Subcutaneous abdominal adipose tissue (tissue), 5 donors: ENCODE data around the gene HPSE2.

Experiments
- H3K27ac ChIP-seq: one replicate; pipeline ENCODE4 v1.7.0; 2013; ENCODE audit warnings: low read depth, mild to moderate bottlenecking, inconsistent platforms, low read length, moderate library complexity
- H3K27me3 ChIP-seq, 5 donors: one replicate each; pipeline ENCODE4 v1.7.0; 2013; ENCODE audit warnings: low read length in 5 of 5, inconsistent platforms in 1 of 5; ENCODE audit not compliant: control insufficient read depth in 5 of 5, insufficient read depth in 4 of 5
- H3K36me3 ChIP-seq, 5 donors: one replicate each; pipeline ENCODE4 v1.7.0; 2013; ENCODE audit warnings: low read length in 5 of 5; ENCODE audit not compliant: control insufficient read depth in 5 of 5, insufficient read depth in 5 of 5
- H3K4me1 ChIP-seq, 5 donors: one replicate each; pipeline ENCODE4 v1.7.0; 2013; ENCODE audit warnings: low read length in 5 of 5, mild to moderate bottlenecking in 3 of 5, moderate library complexity in 1 of 5; ENCODE audit not compliant: control insufficient read depth in 5 of 5, insufficient read depth in 5 of 5
- H3K4me3 ChIP-seq, 5 donors: one replicate each; pipeline ENCODE4 v1.7.0; 2013; ENCODE audit warnings: low read length in 5 of 5, low read depth in 1 of 5
- H3K9ac ChIP-seq, 5 donors: one replicate each; pipeline ENCODE4 v1.7.0; 2013; ENCODE audit warnings: low read length in 5 of 5, mild to moderate bottlenecking in 4 of 5, moderate library complexity in 3 of 5
- H3K9me3 ChIP-seq, 5 donors: one replicate each; pipeline ENCODE4 v1.7.0; 2013; ENCODE audit warnings: low read length in 5 of 5; ENCODE audit not compliant: control insufficient read depth in 5 of 5
- donor health status: healthy.
- donor health status: healthy.
- donor health status: healthy.
- donor health status: healthy.
- donor health status: healthy.

The HPSE2 gene

GRCh38 chr10:98577578-98577977, 658.1 kb downstream of the HPSE2 start:
- Histone ChIP-seq H3K27me3 (no peaks in the 10 kb centered on the region), H3K36me3 (no peaks in the 10 kb centered on the region), H3K4me3 (no peak overlapping the region), H3K9ac (no peak overlapping the region), H3K27ac (no peak overlapping the region), H3K4me1 (no peaks in the 10 kb centered on the region), H3K9me3 (no peaks in the 10 kb centered on the region)

- Histone ChIP-seq H3K9me3 (no peaks in the 10 kb centered on the region), H3K9ac (no peak overlapping the region), H3K36me3 (no peaks in the 10 kb centered on the region)
These were observed 658.5 kb downstream of the HPSE2 start for GRCh38 chr10:98577168-98577567.

GRCh38 chr10:98576096-98576495, 659.6 kb downstream of the HPSE2 start:
- Histone ChIP-seq H3K4me3 (no peak overlapping the region), H3K36me3 (no peaks in the 10 kb centered on the region)

More at GRCh38 chr10:98577168-98577567, 658.5 kb downstream of the HPSE2 start:
- Histone ChIP-seq H3K27ac (no peak overlapping the region), H3K4me3 (no peak overlapping the region), H3K4me1 (no peaks in the 10 kb centered on the region), H3K27me3 (no peaks in the 10 kb centered on the region)

GRCh38 chr10:98572594-98572993, 663.1 kb downstream of the HPSE2 start:
- Histone ChIP-seq H3K4me3 (no peak overlapping the region), H3K27me3 (peaks cover 0 to 3% (median 0%) of the 10 kb centered on the region in 5 donors), H3K9ac (no peak overlapping the region), H3K36me3 (no peaks in the 10 kb centered on the region), H3K9me3 (no peaks in the 10 kb centered on the region), H3K27ac (no peak overlapping the region), H3K4me1 (no peaks in the 10 kb centered on the region)

More at GRCh38 chr10:98576096-98576495, 659.6 kb downstream of the HPSE2 start:
- H3K9ac ChIP-seq: no peak overlapping the region
- H3K9me3 ChIP-seq: no peaks in the 10 kb centered on the region
- no peaks in the 10 kb centered on the region for H3K4me1 ChIP-seq
- H3K27me3 ChIP-seq: no peaks in the 10 kb centered on the region
- H3K27ac ChIP-seq: no peak overlapping the region

GRCh38 chr10:98570834-98571233, 664.8 kb downstream of the HPSE2 start:
- H3K4me1 ChIP-seq: no peaks in the 10 kb centered on the region
- no peaks in the 10 kb centered on the region for H3K36me3 ChIP-seq
- H3K4me3 ChIP-seq: no peak overlapping the region
- H3K27ac ChIP-seq: no peak overlapping the region
- peaks cover 0 to 3% (median 0%) of the 10 kb centered on the region in 5 donors for H3K27me3 ChIP-seq
- no peaks in the 10 kb centered on the region for H3K9me3 ChIP-seq
- H3K9ac ChIP-seq: no peak overlapping the region

- no peak overlapping the region for H3K4me3 ChIP-seq
- peaks cover 0 to 3% (median 0%) of the 10 kb centered on the region in 5 donors for H3K27me3 ChIP-seq
- H3K27ac ChIP-seq: no peak overlapping the region
- H3K36me3 ChIP-seq: no peaks in the 10 kb centered on the region
- no peaks in the 10 kb centered on the region for H3K9me3 ChIP-seq
- no peak overlapping the region for H3K9ac ChIP-seq
- H3K4me1 ChIP-seq: no peaks in the 10 kb centered on the region
These were observed 665.8 kb downstream of the HPSE2 start for GRCh38 chr10:98569853-98570252.

GRCh38 chr10:98568551-98568950, 667.1 kb downstream of the HPSE2 start:
- H3K4me1 ChIP-seq: no peaks in the 10 kb centered on the region
- H3K27ac ChIP-seq: no peak overlapping the region
- no peaks in the 10 kb centered on the region for H3K9me3 ChIP-seq
- H3K36me3 ChIP-seq: no peaks in the 10 kb centered on the region
- H3K9ac ChIP-seq: no peak overlapping the region
- no peak overlapping the region for H3K4me3 ChIP-seq
- H3K27me3 ChIP-seq: peaks cover 0 to 3% (median 0%) of the 10 kb centered on the region in 5 donors

GRCh38 chr10:98567391-98568133, 668.1 kb downstream of the HPSE2 start:
- Histone ChIP-seq H3K27ac (no peak overlapping the region), H3K36me3 (no peaks in the 10 kb centered on the region), H3K9ac (no peak overlapping the region), H3K4me1 (no peaks in the 10 kb centered on the region), H3K27me3 (peaks cover 0 to 3% (median 0%) of the 10 kb centered on the region in 5 donors), H3K9me3 (no peaks in the 10 kb centered on the region), H3K4me3 (no peak overlapping the region)

GRCh38 chr10:98563811-98564210, 671.8 kb downstream of the HPSE2 start:
- Histone ChIP-seq H3K36me3 (no peaks in the 10 kb centered on the region), H3K9ac (no peak overlapping the region), H3K27me3 (no peaks in the 10 kb centered on the region), H3K4me3 (no peak overlapping the region), H3K9me3 (no peaks in the 10 kb centered on the region), H3K27ac (no peak overlapping the region), H3K4me1 (no peaks in the 10 kb centered on the region)

- H3K9ac ChIP-seq: no peak overlapping the region
These were observed 675.1 kb downstream of the HPSE2 start for GRCh38 chr10:98560565-98560964.

More at GRCh38 chr10:98560565-98560964, 675.1 kb downstream of the HPSE2 start:
- Histone ChIP-seq H3K36me3 (no peaks in the 10 kb centered on the region), H3K27ac (no peak overlapping the region), H3K27me3 (no peaks in the 10 kb centered on the region), H3K9me3 (no peaks in the 10 kb centered on the region), H3K4me1 (no peaks in the 10 kb centered on the region), H3K4me3 (no peak overlapping the region)
